HG03521 (cell line): ENCODE results near the gene TPBGL.

ENCODE experiments used
- ATAC-seq: cut with Tn5 transposase; IDR thresholded peaks from one replicate; pipeline ENCODE4 v1.9.1; 2021; ENCODE audit warnings: mild to moderate bottlenecking, moderate library complexity; ENCODE audit not compliant: unreplicated experiment

TPBGL gene

GRCh38 chr11:75289919-75290318, 49.3 kb downstream of the TPBGL start:
- ATAC-seq = no peak

GRCh38 chr11:75291741-75292140, 51.2 kb downstream of the TPBGL start:
- no peak for ATAC-seq

GRCh38 chr11:75292943-75293342, 52.4 kb downstream of the TPBGL start:
- no peak for ATAC-seq
